Fibroblast of lung (primary cell): ENCODE measurements around the gene ZNF189.

Experiments
- CTCF ChIP-seq, 2 donors: IDR thresholded peaks in 1 of 2; conservative IDR thresholded peaks in 1 of 2; 1 replicate in 1 of 2; 2 replicates in 1 of 2; pipeline ENCODE4 v1.5.1; 2011 to 2012; ENCODE audit warnings: low read length in 2 of 2, control low read depth in 1 of 2, inconsistent platforms in 1 of 2, low read depth in 1 of 2, mild to moderate bottlenecking in 1 of 2
- EZH2 ChIP-seq: IDR thresholded peaks from 2 replicates; pipeline ENCODE4 v1.5.1; 2012; ENCODE audit warnings: low read length, control low read depth, mild to moderate bottlenecking; ENCODE audit errors: missing control alignments

- TF ChIP-seq EZH2 = no peak
- no peak for TF ChIP-seq CTCF (conservative IDR thresholded peaks at IDR 0.05 in 1 of 2, IDR thresholded peaks at IDR 0.05 in 1 of 2; ENCODE audit: low read depth in 1 of 2, low read length in 2 of 2)
Observed at GRCh38 chr9:101400120-101400519, 1.5 kb downstream of the ZNF189 start.
